GM23338 (cell line): Measurements from ENCODE around the gene LIX1.

Experiments
- CREB1 ChIP-seq: fragments of 250-450 bp; sonication (Bioruptor Pico); IDR thresholded peaks from 2 replicates; pipeline ENCODE4 v1.5.0; 2020; ENCODE audit warnings: low read depth, mild to moderate bottlenecking, moderate library complexity
- CTCF ChIP-seq, 2 experiments: fragments of 200-600 bp in 1 of 2; sonication (generic) in 1 of 2; conservative IDR thresholded peaks; 2 replicates each; pipeline versions ENCODE4 v1.5.1 to v1.6.1; 2016 to 2017; ENCODE audit warnings: antibody characterized with exemption in 2 of 2, low read depth in 2 of 2, mild to moderate bottlenecking in 2 of 2, moderate library complexity in 1 of 2
- POLR2AphosphoS5 ChIP-seq: IDR thresholded peaks from 2 replicates; pipeline ENCODE4 v1.6.1; 2016; ENCODE audit warnings: antibody characterized with exemption, low read depth
- TF ChIP-seq, protein P1 (sequence below): IDR thresholded peaks from one replicate; pipeline ENCODE4 v1.6.1; 2018; ENCODE audit warnings: antibody characterized with exemption; ENCODE audit not compliant: unreplicated experiment

DNA sequence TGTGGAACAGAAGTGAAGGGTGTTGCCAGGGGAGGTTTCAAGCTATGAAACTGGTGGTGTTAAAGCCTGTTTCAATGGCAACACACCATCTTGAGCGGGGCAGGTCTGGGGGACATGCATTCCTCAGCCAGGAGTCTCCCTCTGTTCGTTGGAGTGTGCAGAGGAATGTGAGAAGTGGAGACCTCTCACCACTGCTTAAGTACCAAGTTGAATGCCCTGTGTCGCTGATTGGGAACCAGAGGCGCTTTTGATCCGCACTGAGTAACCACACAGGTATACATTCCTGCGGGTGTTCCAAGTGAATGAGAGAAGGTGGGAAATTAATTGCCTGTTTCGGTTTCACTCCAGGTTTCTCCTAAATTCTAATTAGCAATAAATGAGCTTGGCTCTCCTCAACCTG is 99.4 kb downstream of the LIX1 start:
- TF ChIP-seq CREB1 (no peak), CTCF (conservative IDR thresholded peaks at IDR 0.05; ENCODE audit: low read depth in 2 of 2) (no peak), POLR2AphosphoS5 (no peak)
- TF ChIP-seq, protein P1, sequence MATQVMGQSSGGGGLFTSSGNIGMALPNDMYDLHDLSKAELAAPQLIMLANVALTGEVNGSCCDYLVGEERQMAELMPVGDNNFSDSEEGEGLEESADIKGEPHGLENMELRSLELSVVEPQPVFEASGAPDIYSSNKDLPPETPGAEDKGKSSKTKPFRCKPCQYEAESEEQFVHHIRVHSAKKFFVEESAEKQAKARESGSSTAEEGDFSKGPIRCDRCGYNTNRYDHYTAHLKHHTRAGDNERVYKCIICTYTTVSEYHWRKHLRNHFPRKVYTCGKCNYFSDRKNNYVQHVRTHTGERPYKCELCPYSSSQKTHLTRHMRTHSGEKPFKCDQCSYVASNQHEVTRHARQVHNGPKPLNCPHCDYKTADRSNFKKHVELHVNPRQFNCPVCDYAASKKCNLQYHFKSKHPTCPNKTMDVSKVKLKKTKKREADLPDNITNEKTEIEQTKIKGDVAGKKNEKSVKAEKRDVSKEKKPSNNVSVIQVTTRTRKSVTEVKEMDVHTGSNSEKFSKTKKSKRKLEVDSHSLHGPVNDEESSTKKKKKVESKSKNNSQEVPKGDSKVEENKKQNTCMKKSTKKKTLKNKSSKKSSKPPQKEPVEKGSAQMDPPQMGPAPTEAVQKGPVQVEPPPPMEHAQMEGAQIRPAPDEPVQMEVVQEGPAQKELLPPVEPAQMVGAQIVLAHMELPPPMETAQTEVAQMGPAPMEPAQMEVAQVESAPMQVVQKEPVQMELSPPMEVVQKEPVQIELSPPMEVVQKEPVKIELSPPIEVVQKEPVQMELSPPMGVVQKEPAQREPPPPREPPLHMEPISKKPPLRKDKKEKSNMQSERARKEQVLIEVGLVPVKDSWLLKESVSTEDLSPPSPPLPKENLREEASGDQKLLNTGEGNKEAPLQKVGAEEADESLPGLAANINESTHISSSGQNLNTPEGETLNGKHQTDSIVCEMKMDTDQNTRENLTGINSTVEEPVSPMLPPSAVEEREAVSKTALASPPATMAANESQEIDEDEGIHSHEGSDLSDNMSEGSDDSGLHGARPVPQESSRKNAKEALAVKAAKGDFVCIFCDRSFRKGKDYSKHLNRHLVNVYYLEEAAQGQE, result no peak
